Measurements from ENCODE around the gene JMJD1C.

JMJD1C gene

GRCh38 chr10:63480237-63480636 lies 14.5 kb upstream of the JMJD1C start:
- DNase-seq, result no peak

- no peak for DNase-seq
These were observed 12.8 kb upstream of the JMJD1C start for GRCh38 chr10:63478564-63478963.

DNA sequence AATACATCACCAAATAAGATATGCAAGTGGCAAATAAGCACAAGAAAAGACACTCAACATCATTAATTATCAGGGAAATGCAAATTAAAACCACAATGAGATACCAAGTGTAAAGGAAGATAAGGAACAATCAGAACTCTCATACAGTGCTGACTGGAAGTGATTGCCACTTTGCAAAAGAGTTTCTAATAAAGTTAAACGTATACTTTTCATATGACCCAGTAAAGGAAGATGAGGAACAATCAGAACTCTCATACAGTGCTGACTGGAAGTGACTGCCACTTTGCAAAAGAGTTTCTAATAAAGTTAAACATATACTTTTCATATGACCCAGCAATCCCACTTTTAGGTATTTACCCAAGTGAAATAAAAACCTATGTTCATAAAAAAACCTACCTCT lies 12.2 kb upstream of the JMJD1C start:
- no peak for DNase-seq

- no peak for DNase-seq
These were observed 8.7 kb upstream of the JMJD1C start for GRCh38 chr10:63474488-63474887.

GRCh38 chr10:63470928-63471327 lies 5.2 kb upstream of the JMJD1C start:
- no peak for DNase-seq

GRCh38 chr10:63468947-63469346 lies 3.2 kb upstream of the JMJD1C start:
- DNase-seq, result no peak

DNA sequence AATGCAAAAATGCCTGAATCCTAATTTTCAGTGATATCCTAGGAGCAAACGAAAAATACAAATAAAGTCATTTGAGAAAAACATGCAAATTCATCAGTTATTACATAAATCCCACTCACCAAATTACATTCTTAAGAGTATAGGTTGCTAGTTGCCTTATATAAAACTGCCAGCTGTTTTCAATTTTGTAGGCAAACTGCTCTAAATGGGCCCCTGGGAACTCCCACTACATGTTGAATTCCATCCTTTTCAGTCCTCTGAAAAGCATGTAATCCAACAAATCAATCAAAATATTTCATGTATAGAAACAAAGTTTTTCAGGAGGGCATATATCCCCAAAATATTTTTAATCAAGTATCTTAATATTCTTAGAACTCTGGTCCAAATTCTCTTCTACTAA lies 2.1 kb upstream of the JMJD1C start:
- no peak for DNase-seq

DNA sequence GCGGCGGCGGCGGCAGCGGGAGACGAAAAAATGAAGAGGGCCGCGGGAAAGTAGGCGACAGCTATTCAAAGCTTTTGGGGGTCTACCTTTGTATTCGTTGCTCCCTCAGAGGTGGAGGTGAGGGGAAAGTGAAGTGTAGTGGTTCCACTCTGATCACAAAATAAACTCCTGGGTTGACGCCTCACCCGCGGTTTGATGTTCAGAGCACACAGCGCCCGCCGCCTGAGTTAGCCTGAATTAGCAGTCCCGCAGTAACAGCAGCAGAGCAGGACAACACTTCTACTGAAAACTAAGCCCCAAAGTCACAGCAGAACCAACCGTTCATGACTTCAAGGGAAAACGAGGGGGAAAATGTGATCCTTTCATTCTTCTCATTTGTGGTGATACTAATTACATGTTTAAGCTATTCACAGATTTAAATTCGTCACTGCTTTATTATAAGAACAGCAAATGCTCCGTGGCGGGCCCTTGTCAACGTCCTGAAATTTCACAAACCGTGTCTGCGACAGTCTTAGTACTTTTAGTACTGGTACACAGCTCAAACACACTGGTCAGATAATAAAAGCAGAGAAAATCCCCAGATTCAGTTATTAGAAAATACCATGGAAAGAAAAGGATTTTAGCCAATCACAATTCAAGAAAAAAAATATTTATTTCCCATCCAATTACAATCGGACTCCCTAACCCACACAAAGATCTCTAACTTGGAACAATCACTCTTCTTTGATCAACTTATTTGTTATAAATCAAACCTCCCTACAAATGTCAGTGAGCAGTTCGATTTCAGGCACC lies 563 bp upstream of the JMJD1C start:
- peak; percentile 18 for DNase-seq

GRCh38 chr10:63464402-63465292 lies 1.1 kb downstream of the JMJD1C start:
- DNase-seq, result no peak

- DNase-seq, result no peak
These were observed 3.3 kb downstream of the JMJD1C start for GRCh38 chr10:63462442-63462841.

- no peak for DNase-seq
These were observed 7.6 kb downstream of the JMJD1C start for GRCh38 chr10:63458177-63458576.

- DNase-seq, result no peak
These were observed 8.2 kb downstream of the JMJD1C start for GRCh38 chr10:63457594-63457993.

DNA sequence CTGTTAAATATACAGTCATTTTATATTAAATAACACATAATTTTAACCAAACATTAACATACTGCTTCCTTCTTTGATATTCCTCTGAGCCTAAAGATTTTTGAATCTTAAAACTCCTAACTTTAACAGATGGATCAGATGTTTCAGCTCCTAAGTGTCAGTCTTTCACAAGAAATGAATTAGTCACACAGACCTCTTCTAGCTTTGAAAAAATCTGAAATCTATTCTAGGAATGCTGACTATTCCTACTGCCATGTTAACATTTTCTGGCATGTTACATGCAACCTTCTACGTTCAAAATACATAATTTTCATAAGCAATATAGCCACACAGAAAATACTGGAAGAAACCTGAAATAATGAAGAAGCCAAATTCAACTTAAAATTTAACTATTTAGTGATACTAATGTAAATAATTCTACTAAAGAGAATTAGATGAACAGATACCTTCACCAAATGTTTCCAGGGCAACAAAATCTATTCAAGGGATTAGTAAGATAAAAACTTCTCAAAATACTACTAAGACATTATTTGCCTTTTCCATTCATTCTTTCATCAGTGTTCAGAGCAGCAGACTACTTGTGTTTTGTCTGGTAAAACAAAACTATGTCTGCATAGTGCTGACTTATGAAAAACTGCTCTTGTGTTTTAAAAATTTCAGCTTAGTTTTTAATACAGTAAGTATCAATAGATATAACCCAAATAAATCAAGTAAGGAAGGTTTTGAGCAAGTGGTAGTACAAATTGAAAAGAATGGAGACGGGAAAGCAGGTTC lies 9.2 kb downstream of the JMJD1C start:
- DNase-seq, result no peak

DNA sequence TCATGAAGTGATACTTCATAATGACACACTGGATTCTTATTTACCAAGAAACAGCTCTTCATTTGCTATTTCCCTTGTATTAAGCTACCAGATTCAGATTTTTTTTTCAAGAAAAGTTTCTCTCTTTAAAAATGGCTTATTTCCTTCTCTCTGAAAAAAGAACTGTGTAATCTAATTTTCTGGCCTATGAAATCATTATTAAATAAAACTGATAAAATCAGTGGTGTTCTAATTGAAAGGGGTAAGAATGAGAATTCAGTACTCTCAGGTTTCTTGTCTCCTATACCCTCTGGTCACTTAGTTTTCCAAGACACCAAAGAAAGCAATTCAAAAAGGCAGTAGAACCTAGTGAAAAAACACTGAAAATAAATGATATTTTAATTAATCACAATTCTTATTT lies 10.3 kb downstream of the JMJD1C start:
- no peak for DNase-seq

GRCh38 chr10:63454631-63455030 lies 11.1 kb downstream of the JMJD1C start:
- DNase-seq, result no peak

GRCh38 chr10:63452524-63452923 lies 13.3 kb downstream of the JMJD1C start:
- no peak for DNase-seq

DNA sequence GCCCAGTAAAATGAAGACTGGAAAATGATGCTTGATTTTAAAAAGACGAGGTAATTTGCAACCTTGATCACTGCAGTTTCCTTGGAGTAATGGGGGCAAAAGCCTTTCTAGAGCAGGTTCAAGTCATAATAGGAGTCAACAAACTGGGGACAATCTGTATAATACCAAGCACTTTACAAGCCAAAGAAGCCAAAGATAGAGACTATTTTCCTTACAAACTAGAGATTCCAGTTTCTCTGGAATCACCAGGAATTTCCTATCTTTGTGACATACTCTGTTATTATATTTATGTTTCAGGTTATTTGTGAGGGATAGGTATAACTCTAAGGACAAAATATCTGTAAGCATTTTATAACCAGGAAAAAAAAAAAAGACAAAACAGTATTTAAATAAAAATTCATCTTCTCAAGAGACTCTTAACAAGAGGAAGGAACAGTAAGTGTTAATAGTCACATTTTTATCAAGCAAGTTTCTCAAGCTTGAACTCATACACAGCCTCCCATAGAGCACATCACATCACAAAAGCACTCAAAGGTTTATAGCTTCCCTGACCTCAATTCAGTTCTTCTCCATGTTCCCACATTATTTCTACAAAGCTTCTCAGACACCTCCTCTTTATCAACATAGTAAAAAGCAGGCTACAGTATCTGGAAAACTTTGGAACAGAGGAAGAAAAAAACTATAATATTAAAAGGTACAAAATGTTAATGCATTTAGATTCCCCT lies 18.9 kb downstream of the JMJD1C start:
- DNase-seq, result no peak

DNA sequence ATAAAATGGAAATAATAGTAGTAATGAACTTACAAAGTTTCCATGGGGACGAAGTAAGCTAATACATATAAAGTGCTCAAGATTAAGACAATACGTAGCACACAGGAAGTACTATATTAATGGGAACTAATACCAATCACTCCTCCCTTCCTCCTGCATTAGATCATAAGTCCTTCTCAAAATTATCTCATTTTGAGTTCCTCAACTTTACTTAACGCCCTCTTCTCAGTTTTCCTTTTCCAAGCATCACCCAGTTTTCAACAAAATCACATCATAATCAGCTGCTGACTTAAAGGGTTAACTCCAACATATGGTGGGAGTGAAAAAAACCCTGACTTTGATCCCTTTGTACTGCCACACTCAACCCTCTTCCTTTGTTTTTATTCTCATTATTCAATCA lies 24.4 kb downstream of the JMJD1C start:
- DNase-seq, result no peak

DNA sequence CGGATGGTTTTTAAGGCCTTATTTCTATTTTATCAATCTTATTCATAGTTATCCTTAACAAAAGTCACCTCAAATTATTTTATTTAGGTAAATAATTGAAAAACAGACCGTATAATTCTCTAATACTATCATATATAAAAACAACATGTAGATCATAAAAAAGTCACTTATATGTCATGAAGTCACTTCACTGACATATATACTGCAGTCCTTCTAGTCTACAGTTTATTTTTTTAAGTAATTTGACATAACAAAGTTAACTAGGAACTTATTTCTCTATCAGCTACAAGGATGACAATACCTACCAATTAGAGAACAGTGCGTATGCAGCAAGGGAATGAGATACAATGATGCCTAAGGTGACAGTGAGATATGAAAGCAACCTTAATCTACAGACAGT lies 26.2 kb downstream of the JMJD1C start:
- no peak for DNase-seq

- no peak for DNase-seq
These were observed 27.0 kb downstream of the JMJD1C start for GRCh38 chr10:63438506-63439498.
